DND-41 (cell line): ENCODE results near the gene ITFG1.

Source experiments
- ATAC-seq: fragments of 200-7000 bp; cut with Tn5 transposase; 3 replicates; pipeline ENCODE4 v1.9.1; 2021; ENCODE audit warnings: low read depth; ENCODE audit not compliant: insufficient read depth
- DNase-seq: peaks from one replicate; pipeline ENCODE4 v3.0.0-alpha.2; 2020
- H2AFZ ChIP-seq: 2 replicates; pipeline ENCODE4 v1.6.0; 2012; ENCODE audit warnings: low read depth, low read length
- H3K27ac ChIP-seq: 2 replicates; pipeline ENCODE4 v1.5.1; 2012; ENCODE audit warnings: low read length, inconsistent platforms
- H3K27me3 ChIP-seq: fragments of 200-600 bp; sonication (generic); 2 replicates; pipeline ENCODE4 v1.6.0; 2012; ENCODE audit warnings: low read length, mild to moderate bottlenecking, inconsistent platforms; ENCODE audit not compliant: insufficient read depth, poor library complexity
- H3K36me3 ChIP-seq: 2 replicates; pipeline ENCODE4 v1.5.1; 2012; ENCODE audit warnings: low read length, inconsistent platforms; ENCODE audit not compliant: insufficient read depth
- H3K4me1 ChIP-seq: 2 replicates; pipeline ENCODE4 v1.5.1; 2012; ENCODE audit warnings: mild to moderate bottlenecking, low read length; ENCODE audit not compliant: insufficient read depth
- H3K4me2 ChIP-seq: 2 replicates; pipeline ENCODE4 v1.6.0; 2012; ENCODE audit warnings: mild to moderate bottlenecking, moderate library complexity, low read length, inconsistent platforms; ENCODE audit not compliant: insufficient read depth
- H3K4me3 ChIP-seq, 2 experiments: fragments of 200-600 bp in 1 of 2; shearing (Covaris generic) in 1 of 2; 2 replicates each; pipeline ENCODE4 v1.5.1; 2012 to 2016; ENCODE audit warnings: inconsistent platforms in 2 of 2, low read length in 2 of 2, mild to moderate bottlenecking in 2 of 2, low read depth in 1 of 2, moderate library complexity in 1 of 2
- H3K79me2 ChIP-seq: 2 replicates; pipeline ENCODE4 v1.6.0; 2012; ENCODE audit warnings: low read length, inconsistent platforms; ENCODE audit not compliant: insufficient read depth
- H3K9ac ChIP-seq: 2 replicates; pipeline ENCODE4 v1.6.0; 2012; ENCODE audit warnings: low read depth, mild to moderate bottlenecking, inconsistent platforms, low read length, moderate library complexity
- H3K9me3 ChIP-seq: 2 replicates; pipeline ENCODE4 v1.5.1; 2012; ENCODE audit warnings: low read length, moderate library complexity, mild to moderate bottlenecking, inconsistent platforms; ENCODE audit not compliant: insufficient read depth, severe bottlenecking
- H4K20me1 ChIP-seq: 2 replicates; pipeline ENCODE4 v1.6.0; 2012; ENCODE audit warnings: low read length; ENCODE audit not compliant: insufficient read depth
- CTCF ChIP-seq: IDR thresholded peaks from 2 replicates; pipeline ENCODE4 v1.5.1; 2012; ENCODE audit warnings: borderline replicate concordance, low read length, moderate library complexity, mild to moderate bottlenecking; ENCODE audit not compliant: poor library complexity, severe bottlenecking; ENCODE audit errors: extremely low read depth
- EZH2 ChIP-seq: IDR thresholded peaks from 3 replicates; pipeline ENCODE4 v1.6.1; 2012; ENCODE audit warnings: borderline replicate concordance, low read depth, mild to moderate bottlenecking, moderate library complexity, low read length, inconsistent platforms; ENCODE audit not compliant: severe bottlenecking

Gene ITFG1

GRCh38 chr16:47493381-47494337 lies 32.8 kb upstream of the ITFG1 start:
- peaks cover under 1% of the 10 kb centered on the region for H3K9me3 ChIP-seq
- no peak overlapping the region for H3K27ac ChIP-seq
- DNase-seq (no peak), ATAC-seq (no peak)
- H2AFZ ChIP-seq: no peak overlapping the region
- H3K9ac ChIP-seq: no peak overlapping the region
- peaks cover 19% of the 10 kb centered on the region for H3K4me1 ChIP-seq
- H3K79me2 ChIP-seq: peaks cover 9% of the 10 kb centered on the region
- H3K4me2 ChIP-seq: no peak overlapping the region
- 0 out of 2 replicates have a peak, but pooled peaks cover 6% of the 10 kb centered on the region for H4K20me1 ChIP-seq
- no peak overlapping the region for H3K4me3 ChIP-seq
- peaks cover 8% of the 10 kb centered on the region; the same call in 1 of the 2 replicates for H3K36me3 ChIP-seq
- TF ChIP-seq CTCF: no peak
- TF ChIP-seq EZH2: no peak
- no peaks in the 10 kb centered on the region for H3K27me3 ChIP-seq

GRCh38 chr16:47492428-47493377 lies 31.8 kb upstream of the ITFG1 start:
- H3K36me3 ChIP-seq: peaks cover 8% of the 10 kb centered on the region; the same call in 1 of the 2 replicates
- no peak overlapping the region for H3K4me3 ChIP-seq
- DNase-seq (no peak), ATAC-seq (0 out of 3 replicates have a peak, but pooled peaks have one; percentile 53)
- TF ChIP-seq EZH2 (no peak), CTCF (no peak)
- H3K79me2 ChIP-seq: peaks cover 15% of the 10 kb centered on the region
- no peak overlapping the region for H2AFZ ChIP-seq
- peak overlapping the region; percentile 31; the same call in 1 of the 2 replicates for H3K4me2 ChIP-seq
- H3K27me3 ChIP-seq: no peaks in the 10 kb centered on the region
- H4K20me1 ChIP-seq: 0 out of 2 replicates have a peak, but pooled peaks cover 6% of the 10 kb centered on the region
- peaks cover 2% of the 10 kb centered on the region for H3K9me3 ChIP-seq
- no peak overlapping the region for H3K9ac ChIP-seq
- peaks cover 19% of the 10 kb centered on the region for H3K4me1 ChIP-seq
- peak overlapping the region; percentile 52; the same call in 1 of the 2 replicates for H3K27ac ChIP-seq

- peaks cover 19% of the 10 kb centered on the region for H3K4me1 ChIP-seq
- H2AFZ ChIP-seq: no peak overlapping the region
- H3K4me3 ChIP-seq: no peak overlapping the region
- no peak for TF ChIP-seq CTCF
- no peak for TF ChIP-seq EZH2
- DNase-seq (no peak), ATAC-seq (no peak)
- H4K20me1 ChIP-seq: 0 out of 2 replicates have a peak, but pooled peaks cover 6% of the 10 kb centered on the region
- no peak overlapping the region for H3K27ac ChIP-seq
- H3K27me3 ChIP-seq: no peaks in the 10 kb centered on the region
- peaks cover 2% of the 10 kb centered on the region for H3K9me3 ChIP-seq
- no peak overlapping the region for H3K4me2 ChIP-seq
- H3K36me3 ChIP-seq: peaks cover 6% of the 10 kb centered on the region; the same call in 1 of the 2 replicates
- H3K9ac ChIP-seq: no peak overlapping the region
- peaks cover 19% of the 10 kb centered on the region for H3K79me2 ChIP-seq
These were observed 31.2 kb upstream of the ITFG1 start for GRCh38 chr16:47492036-47492427.
